IPS DF 4.7 (cell line): ENCODE results near the gene TNXB.
"Not testable (repeated sequence)": the region's sequence is repeated elsewhere in the genome, so short reads cannot be mapped to it uniquely, and the experiment has no call there.

Experiments
- DNase-seq: peaks from one replicate; pipeline ENCODE4 v3.0.0-alpha.2; 2013; ENCODE audit warnings: low spot score; ENCODE audit errors: extremely low read depth

Gene TNXB

GRCh38 chr6:32060966-32061655 is 48.0 kb downstream of the TNXB start:
- no peak for DNase-seq

- DNase-seq = no peak
Observed at GRCh38 chr6:32058511-32058963, 50.6 kb downstream of the TNXB start.

DNA sequence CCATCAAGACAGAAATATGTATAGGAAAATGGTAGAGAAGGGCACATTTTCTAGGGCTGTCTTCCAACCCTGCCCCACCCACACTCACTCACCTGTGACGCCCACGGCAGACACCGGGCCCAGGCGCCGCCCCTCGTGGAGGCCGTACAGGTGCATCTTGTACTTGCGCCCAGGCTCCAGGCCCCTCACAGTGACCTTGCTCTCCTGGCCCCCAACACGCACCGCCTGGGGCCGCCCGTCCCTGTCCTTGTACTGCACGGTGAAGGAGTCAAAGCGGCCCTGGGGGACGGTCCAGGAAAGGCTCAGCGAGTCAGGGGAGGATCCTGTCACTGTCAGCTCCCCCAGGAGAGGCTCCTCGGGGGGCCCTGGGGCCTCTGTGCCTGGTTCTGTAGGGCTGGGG is 51.2 kb downstream of the TNXB start:
- no peak for DNase-seq

- no peak for DNase-seq
Observed at GRCh38 chr6:32056254-32056653, 52.9 kb downstream of the TNXB start.

DNA sequence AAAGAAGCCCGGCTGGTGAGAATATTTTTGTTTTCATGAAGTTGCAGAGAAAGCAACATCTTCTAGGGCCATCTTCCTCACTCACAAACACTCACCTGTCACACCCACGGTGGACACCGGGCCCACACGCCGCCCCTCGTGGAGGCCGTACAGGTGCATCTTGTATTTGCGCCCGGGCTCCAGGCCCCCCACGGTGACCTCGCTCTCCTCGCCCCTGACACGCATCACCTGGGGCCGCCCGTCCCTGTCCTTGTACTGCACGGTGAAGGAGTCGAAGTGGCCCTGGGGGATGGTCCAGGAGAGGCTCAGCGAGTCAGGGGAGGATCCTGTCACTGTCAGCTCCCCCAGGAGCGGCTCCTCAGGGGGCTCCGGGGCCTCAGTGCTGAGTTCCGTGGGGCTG is 53.4 kb downstream of the TNXB start:
- not testable (repeated sequence) for DNase-seq

DNA sequence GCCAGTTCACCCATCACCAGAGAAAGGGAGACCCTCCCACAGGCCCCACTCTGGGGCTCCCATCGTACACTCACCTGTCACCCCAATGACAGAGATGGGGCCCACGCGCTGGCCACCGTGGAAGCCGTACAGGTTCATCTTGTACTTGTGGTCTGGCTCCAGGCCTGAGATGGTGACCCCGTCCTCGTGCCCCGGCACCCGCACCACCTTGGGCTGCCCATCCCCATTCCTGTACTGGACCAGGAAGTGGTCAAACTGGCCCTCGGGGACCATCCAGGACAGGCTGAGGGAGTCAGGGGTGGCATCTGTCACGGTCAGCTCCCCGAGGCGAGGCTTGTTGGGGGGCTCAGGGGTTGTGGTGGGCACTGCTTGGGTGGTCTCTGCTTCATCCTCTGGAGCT is 55.8 kb downstream of the TNXB start:
- not testable (repeated sequence) for DNase-seq

GRCh38 chr6:32052626-32053025 is 56.5 kb downstream of the TNXB start:
- not testable (repeated sequence) for DNase-seq

DNA sequence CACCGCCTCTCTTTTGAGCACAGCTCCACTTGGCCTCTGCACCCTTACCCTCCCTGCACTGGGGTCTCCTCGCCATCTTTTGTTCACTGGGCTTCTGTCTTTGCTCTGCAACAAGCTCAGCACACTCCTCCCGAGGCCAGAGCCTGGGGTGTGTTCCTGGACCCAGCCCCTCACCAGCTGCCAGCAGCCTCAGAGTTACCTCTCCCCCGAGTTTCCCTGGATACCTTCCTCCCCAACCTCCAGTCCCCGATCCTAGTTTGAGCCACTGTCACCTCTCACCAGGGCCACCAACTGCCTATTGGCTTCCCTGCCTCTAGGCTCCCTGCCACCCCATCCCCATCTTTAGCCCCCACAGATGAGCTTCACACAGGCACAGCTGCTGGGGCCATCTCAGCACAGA is 58.6 kb downstream of the TNXB start:
- no peak for DNase-seq

GRCh38 chr6:32049736-32050135 is 59.4 kb downstream of the TNXB start:
- DNase-seq = not testable (repeated sequence)

DNA sequence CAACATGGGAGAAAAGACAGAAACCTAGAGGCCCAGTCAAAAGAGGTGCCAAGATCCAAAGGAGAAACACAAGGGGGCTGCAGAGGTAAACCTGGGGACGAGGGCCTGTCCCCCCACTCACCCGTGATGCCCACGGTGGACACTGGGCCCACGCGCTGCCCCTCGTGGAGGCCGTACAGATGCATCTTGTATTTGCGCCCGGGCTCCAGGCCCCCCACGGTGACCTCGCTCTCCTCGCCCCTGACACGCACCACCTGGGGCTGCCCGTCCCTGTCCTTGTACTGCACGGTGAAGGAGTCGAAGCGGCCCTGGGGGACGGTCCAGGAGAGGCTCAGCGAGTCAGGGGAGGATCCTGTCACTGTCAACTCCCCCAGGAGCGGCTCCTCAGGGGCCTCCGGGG is 60.0 kb downstream of the TNXB start:
- DNase-seq = not testable (repeated sequence)

- peak; percentile 46 for DNase-seq
Observed at GRCh38 chr6:32047855-32048766, 61.0 kb downstream of the TNXB start.

- DNase-seq = no peak
Observed at GRCh38 chr6:32047539-32047854, 61.6 kb downstream of the TNXB start.

DNA sequence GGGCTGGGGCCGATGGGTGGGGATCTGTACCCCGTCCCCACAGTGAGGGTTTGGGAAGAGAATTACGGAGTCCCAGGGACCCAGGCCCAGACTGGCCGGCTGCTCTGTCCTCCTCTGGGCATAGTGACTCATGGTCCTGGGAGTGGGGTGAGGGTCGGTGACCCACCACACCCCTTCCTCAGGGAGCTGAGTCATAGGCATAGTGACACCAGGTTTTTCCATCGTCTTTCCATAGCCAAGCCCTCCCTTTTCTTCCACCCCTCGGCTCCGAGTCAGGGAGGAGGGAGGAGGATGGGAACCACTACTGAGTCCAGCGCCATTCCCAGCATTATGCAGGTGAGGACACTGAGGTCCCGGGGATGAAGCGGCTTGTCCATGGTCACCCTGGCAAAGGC is 62.1 kb downstream of the TNXB start:
- no peak for DNase-seq

DNA sequence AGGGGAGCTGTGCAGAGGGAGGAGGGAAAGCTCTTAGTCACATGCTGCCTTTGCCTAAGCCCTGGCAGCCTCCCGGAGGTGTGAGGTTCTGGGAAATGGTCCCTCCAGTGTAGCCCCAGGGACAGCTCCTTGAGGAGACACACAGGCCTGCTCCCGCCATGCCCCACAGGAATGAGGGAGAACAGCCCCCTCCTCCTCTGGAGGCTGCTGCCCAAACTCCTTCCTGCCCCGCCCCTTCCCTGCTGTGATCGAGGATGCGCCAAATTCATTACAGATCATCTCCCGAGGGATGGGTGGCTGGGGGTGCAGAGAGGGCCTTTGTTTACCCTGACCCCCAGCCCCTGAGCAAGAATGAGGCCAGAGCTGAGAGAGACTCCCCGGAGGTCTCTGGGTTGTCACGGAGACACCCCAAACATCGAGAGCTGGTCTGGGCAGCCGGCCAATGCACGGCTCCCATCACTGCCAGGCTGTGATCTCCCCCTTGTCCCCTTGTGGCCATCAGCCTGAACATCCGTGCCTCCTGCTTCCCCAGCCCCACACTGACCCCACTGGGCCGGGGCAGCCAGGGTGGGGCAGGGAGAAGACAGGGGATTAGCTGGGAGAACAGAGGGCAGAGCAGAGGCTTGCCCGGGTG is 62.6 kb downstream of the TNXB start:
- DNase-seq = no peak

DNA sequence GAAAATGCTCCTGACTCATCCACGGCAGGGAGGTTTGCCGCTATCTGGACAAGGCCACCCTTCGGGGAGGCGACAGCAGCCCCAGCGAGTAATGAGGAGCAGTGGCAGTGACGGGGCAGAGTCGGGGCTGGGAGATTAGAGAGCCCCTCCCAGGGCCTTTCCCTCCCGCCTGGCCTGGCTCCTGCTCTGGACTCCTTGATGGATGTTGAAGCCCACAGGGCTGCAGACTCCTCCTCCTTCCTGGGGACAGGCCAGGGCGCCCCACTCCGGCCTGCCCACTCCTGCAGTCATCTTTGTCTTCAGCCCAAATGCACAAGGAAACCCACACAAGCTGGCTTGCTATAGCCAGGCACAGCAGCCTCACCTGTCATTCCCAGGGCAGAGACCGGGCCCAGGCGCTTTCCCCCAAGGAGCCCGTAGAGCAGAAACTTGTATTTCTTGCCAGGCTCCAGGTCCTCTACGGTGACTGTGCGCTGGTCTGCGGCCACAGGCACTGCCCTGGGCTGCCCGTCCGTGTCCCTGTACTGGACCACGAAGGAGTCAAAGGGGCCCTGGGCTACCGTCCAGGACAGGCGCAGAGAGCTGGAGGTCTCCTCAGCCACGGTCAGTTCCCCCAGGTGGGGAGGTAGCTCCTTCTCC is 63.2 kb downstream of the TNXB start:
- DNase-seq = no peak

GRCh38 chr6:32044916-32045315 is 64.2 kb downstream of the TNXB start:
- not testable (repeated sequence) for DNase-seq

DNA sequence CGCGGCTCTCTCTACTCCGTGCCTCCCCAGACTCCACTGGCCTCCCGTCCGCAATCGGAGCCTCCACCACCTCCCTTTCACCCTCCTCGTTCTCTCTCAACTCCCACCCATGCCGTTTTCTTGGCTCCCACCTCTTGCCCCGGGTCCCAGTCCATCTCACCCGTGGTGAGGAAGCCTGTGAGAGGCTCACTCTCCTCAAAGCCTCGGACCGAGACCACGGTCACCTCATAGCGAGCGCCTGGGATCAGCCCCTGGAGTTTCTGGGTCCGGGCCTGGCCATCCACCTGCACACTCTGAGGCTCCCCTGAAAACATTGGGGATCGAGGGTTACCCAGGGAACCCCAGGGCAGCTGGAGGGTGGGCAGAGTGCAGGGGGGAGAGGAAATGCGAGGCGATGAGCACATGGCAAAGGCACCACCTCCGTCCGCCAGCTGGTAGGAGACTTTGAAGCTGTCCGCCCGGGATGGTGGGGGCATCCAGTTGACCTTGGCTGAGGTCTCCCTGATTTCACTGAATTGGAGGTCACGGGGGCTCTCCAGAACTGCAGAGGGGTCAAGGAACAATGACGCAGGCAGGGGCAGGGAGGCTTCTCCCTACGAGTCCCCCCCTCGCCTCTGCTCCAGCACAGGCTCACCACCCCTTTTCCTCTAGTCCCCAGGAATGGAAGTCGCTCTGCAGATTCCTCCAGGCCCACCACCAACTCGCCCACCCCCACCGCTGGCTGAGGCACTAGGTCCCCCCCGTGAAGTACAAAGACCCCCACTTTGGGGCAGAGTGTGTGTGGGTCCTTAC is 65.4 kb downstream of the TNXB start:
- not testable (repeated sequence) for DNase-seq

GRCh38 chr6:32042276-32042675 is 66.9 kb downstream of the TNXB start:
- not testable (repeated sequence) for DNase-seq

- DNase-seq = not testable (repeated sequence)
Observed at GRCh38 chr6:32041385-32041784, 67.8 kb downstream of the TNXB start.

DNA sequence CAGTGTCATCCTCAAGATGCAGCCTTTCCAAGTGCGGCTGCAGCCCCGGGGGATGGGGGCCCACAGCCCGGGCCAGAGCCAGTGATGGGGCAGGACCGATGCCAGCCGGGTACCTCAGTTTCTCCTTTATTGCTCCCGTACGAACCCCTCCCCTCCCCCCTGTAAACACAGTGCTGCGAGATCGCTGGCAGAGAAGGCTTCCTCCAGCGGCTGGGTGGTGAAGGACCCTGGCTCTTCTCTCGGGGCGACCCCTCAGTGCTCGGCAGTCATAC is 68.2 kb downstream of the TNXB start:
- DNase-seq = not testable (repeated sequence)
